Measurements from ENCODE around the gene OSCP1.

The OSCP1 gene

DNA sequence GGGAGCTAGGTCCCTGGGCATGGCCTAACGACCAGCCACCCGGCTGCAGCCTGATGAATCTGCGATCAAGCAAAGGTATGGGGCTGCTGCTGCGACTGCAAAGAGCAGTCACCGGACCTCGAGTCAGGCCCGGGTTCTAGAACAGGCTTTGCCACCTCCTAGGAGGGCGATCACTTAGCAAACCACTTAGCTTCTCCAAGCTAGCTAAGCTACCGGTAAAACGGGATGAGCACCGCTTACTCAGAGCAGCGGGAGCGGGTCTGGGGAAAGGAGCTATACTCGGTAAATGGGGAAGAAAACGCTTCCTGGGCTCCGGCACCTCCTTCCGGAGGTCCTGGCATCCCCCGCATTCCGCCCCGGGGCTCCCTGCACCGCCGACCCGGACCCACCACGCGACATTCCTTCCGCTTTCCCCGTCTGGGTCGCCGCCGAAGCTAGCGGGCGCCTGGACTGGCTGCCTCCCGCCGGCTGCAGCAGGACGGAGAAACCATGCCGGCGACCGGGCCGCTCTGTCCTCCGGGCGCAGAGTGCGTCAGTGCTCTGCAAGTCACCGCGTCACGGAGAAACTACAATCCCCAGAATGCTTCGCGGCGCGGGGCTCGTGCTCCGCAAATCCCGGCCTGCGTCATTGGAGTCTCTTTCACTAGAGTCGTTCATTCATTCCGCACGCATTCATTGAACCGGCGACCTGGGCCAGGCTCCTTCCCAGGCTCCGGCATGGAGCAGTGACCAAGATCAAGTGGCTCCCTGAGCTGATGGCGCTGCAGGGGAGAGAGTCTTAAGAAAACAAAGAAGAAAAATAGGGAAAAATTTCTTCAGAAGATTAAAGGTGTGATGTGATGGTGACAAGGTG is 52.6 kb downstream of the OSCP1 start, which contains the start of gene LSM10:
Gene LSM10 (minus strand): TSS at position 531 of the 853 bp plus-strand sequence. CDS start 3,779 bp downstream, outside the sequence.
- Histone ChIP-seq H3K4me3 (ENCODE audit: low read length, poor library complexity, severe bottlenecking) (peak within 1 kb of the TSS; percentile 100), H3K4me2 (ENCODE audit: low read depth, low read length, poor library complexity, severe bottlenecking) (peak within 1 kb of the TSS; percentile 94), H4K20me1 (ENCODE audit: insufficient read depth, low read length, poor library complexity, severe bottlenecking) (no peaks in the 10 kb centered on the region), H3K9ac (ENCODE audit: low read depth, low read length, poor library complexity, severe bottlenecking) (peak within 1 kb of the TSS; percentile 91), H3F3A (ENCODE audit: low read depth) (no peaks in the 10 kb centered on the region), H3K9me2 (replicated peaks; ENCODE audit: low read depth, low read length) (no peaks in the 10 kb centered on the region), H3K27me3 (ENCODE audit: insufficient read depth, low read length, poor library complexity, severe bottlenecking) (no peaks in the 10 kb centered on the region), H2AFZ (ENCODE audit: low read length) (peak within 1 kb of the TSS; percentile 96), H3K9me3 (ENCODE audit: insufficient read depth, low read depth, low read length) (no peaks in the 10 kb centered on the region), H3K4me1 (ENCODE audit: insufficient read depth, low read length, poor library complexity, severe bottlenecking) (peaks cover 20% of the 10 kb centered on the region), H3K36me3 (ENCODE audit: insufficient read depth, low read length) (no peaks in the 10 kb centered on the region), H3K79me2 (ENCODE audit: insufficient read depth, low read length) (peaks cover 20% of the 10 kb centered on the region; the same call in 1 of the 2 replicates)
- TF ChIP-seq EZH2phosphoT487 (IDR thresholded peaks at IDR 0.05; ENCODE audit: borderline replicate concordance): no peak
- no peak for TF ChIP-seq CTCF (conservative IDR thresholded peaks at IDR 0.05; ENCODE audit: low read length)

DNA sequence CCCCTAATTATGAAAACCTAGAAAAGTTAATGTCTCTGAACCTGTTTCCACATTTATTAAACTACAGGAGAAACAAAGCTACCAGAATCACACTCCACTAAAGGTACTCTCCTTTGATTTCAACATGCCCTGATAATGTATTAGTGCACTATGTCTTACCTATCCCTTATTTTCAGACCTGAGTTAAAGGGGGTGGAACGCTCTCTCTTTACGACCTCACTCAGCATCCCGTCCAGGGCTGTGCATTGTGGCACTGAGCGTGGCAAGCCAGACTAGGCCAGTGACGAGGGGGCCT is 53.2 kb downstream of the OSCP1 start:
- no peaks in the 10 kb centered on the region for H3K9me3 ChIP-seq (ENCODE audit: insufficient read depth, low read depth, low read length)
- H3K27me3 ChIP-seq (ENCODE audit: insufficient read depth, low read length, poor library complexity, severe bottlenecking): no peaks in the 10 kb centered on the region
- H3K4me2 ChIP-seq (ENCODE audit: low read depth, low read length, poor library complexity, severe bottlenecking): peak overlapping the region; percentile 94
- peak overlapping the region; percentile 100 for H3K4me3 ChIP-seq (ENCODE audit: low read length, poor library complexity, severe bottlenecking)
- peaks cover 20% of the 10 kb centered on the region; the same call in 1 of the 2 replicates for H3K79me2 ChIP-seq (ENCODE audit: insufficient read depth, low read length)
- no peak for TF ChIP-seq EZH2phosphoT487 (IDR thresholded peaks at IDR 0.05; ENCODE audit: borderline replicate concordance)
- TF ChIP-seq CTCF (conservative IDR thresholded peaks at IDR 0.05; ENCODE audit: low read length): no peak
- no peaks in the 10 kb centered on the region for H3K36me3 ChIP-seq (ENCODE audit: insufficient read depth, low read length)
- H3K9me2 ChIP-seq (replicated peaks; ENCODE audit: low read depth, low read length): no peaks in the 10 kb centered on the region
- peaks cover 20% of the 10 kb centered on the region for H3K4me1 ChIP-seq (ENCODE audit: insufficient read depth, low read length, poor library complexity, severe bottlenecking)
- H3K9ac ChIP-seq (ENCODE audit: low read depth, low read length, poor library complexity, severe bottlenecking): peak overlapping the region; percentile 91
- H2AFZ ChIP-seq (ENCODE audit: low read length): peak overlapping the region; percentile 96
- H4K20me1 ChIP-seq (ENCODE audit: insufficient read depth, low read length, poor library complexity, severe bottlenecking): no peaks in the 10 kb centered on the region
- H3F3A ChIP-seq (ENCODE audit: low read depth): no peaks in the 10 kb centered on the region

DNA sequence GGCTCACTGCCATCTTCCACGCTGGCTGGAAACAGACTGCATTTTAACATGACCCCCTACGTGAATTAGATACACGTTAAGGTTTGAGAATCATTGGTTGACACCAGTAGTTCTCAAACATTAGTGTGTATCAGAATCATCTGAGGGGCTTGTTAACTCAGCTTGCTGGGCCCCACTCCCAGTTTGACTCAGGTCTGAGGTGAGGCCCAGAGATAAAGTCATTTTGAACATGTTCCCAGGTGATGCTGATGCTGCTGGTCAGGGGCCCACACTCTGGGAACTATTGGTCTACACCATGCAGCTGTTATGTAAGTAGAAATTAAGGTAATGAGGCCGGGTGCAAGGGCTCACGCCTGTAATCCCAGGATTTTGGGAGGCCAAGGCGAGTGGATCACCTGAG is 53.9 kb downstream of the OSCP1 start:
- H3K79me2 ChIP-seq (ENCODE audit: insufficient read depth, low read length): peaks cover 20% of the 10 kb centered on the region; the same call in 1 of the 2 replicates
- H2AFZ ChIP-seq (ENCODE audit: low read length): no peak overlapping the region
- H4K20me1 ChIP-seq (ENCODE audit: insufficient read depth, low read length, poor library complexity, severe bottlenecking): no peaks in the 10 kb centered on the region
- peak overlapping the region; percentile 91 for H3K9ac ChIP-seq (ENCODE audit: low read depth, low read length, poor library complexity, severe bottlenecking)
- no peaks in the 10 kb centered on the region for H3K27me3 ChIP-seq (ENCODE audit: insufficient read depth, low read length, poor library complexity, severe bottlenecking)
- H3K9me2 ChIP-seq (replicated peaks; ENCODE audit: low read depth, low read length): no peaks in the 10 kb centered on the region
- no peaks in the 10 kb centered on the region for H3F3A ChIP-seq (ENCODE audit: low read depth)
- H3K9me3 ChIP-seq (ENCODE audit: insufficient read depth, low read depth, low read length): no peaks in the 10 kb centered on the region
- H3K4me2 ChIP-seq (ENCODE audit: low read depth, low read length, poor library complexity, severe bottlenecking): peak overlapping the region; percentile 94
- H3K36me3 ChIP-seq (ENCODE audit: insufficient read depth, low read length): no peaks in the 10 kb centered on the region
- peaks cover 20% of the 10 kb centered on the region for H3K4me1 ChIP-seq (ENCODE audit: insufficient read depth, low read length, poor library complexity, severe bottlenecking)
- no peak for TF ChIP-seq EZH2phosphoT487 (IDR thresholded peaks at IDR 0.05; ENCODE audit: borderline replicate concordance)
- TF ChIP-seq CTCF (conservative IDR thresholded peaks at IDR 0.05; ENCODE audit: low read length): no peak
- H3K4me3 ChIP-seq (ENCODE audit: low read length, poor library complexity, severe bottlenecking): peak overlapping the region; percentile 100
